Mesenchymal stem cell (in vitro differentiated cells and primary cell): Measurements from ENCODE around the gene WBP2.

Experiments
- DNase-seq: peaks from one replicate; pipeline ENCODE4 v3.0.0-alpha.2; 2013
- H2AFZ ChIP-seq: one replicate; pipeline ENCODE4 v1.6.1; 2013; ENCODE audit warnings: low read depth, mild to moderate bottlenecking, control low read depth, inconsistent platforms, low read length, moderate library complexity
- H2AK5ac ChIP-seq: 2 replicates; pipeline ENCODE4 v1.6.1; 2013; ENCODE audit warnings: low read length, moderate library complexity, mild to moderate bottlenecking, inconsistent platforms; ENCODE audit not compliant: severe bottlenecking
- H2BK120ac ChIP-seq: one replicate; pipeline ENCODE4 v1.6.1; 2013; ENCODE audit warnings: low read depth, mild to moderate bottlenecking, inconsistent platforms, low read length, moderate library complexity
- H2BK12ac ChIP-seq, 2 experiments: one replicate each; pipeline ENCODE4 v1.6.1; 2013; ENCODE audit warnings: inconsistent platforms in 2 of 2, low read length in 2 of 2, mild to moderate bottlenecking in 2 of 2, moderate library complexity in 2 of 2, control low read depth in 1 of 2
- H2BK15ac ChIP-seq: one replicate; pipeline ENCODE4 v1.6.1; 2013; ENCODE audit warnings: mild to moderate bottlenecking, low read depth, inconsistent platforms; ENCODE audit not compliant: poor library complexity, severe bottlenecking
- H2BK5ac ChIP-seq: 2 replicates; pipeline ENCODE4 v1.6.1; 2013; ENCODE audit warnings: low read depth, mild to moderate bottlenecking, low read length, control low read depth, inconsistent platforms; ENCODE audit not compliant: poor library complexity, severe bottlenecking
- H3K14ac ChIP-seq, 2 experiments: one replicate each; pipeline ENCODE4 v1.6.1; 2013; ENCODE audit warnings: inconsistent platforms in 2 of 2, low read length in 2 of 2, control low read depth in 1 of 2, mild to moderate bottlenecking in 1 of 2, moderate library complexity in 1 of 2
- H3K18ac ChIP-seq, 2 experiments: one replicate each; pipeline ENCODE4 v1.6.1; 2013; ENCODE audit warnings: inconsistent platforms in 2 of 2, low read length in 2 of 2, control low read depth in 1 of 2, low read depth in 1 of 2, mild to moderate bottlenecking in 1 of 2
- H3K23ac ChIP-seq, 2 experiments: one replicate each; pipeline ENCODE4 v1.6.1; 2013; ENCODE audit warnings: inconsistent platforms in 2 of 2, low read length in 2 of 2, mild to moderate bottlenecking in 2 of 2, moderate library complexity in 2 of 2, control low read depth in 1 of 2
- H3K27ac ChIP-seq: 2 replicates; pipeline ENCODE4 v1.5.1; 2013; ENCODE audit warnings: mild to moderate bottlenecking, moderate library complexity, low read length, control low read depth, inconsistent platforms; ENCODE audit not compliant: poor library complexity, severe bottlenecking
- H3K27me3 ChIP-seq, 2 experiments: 2 replicates each; pipeline versions ENCODE4 v1.6.1 to v1.7.0; 2013; ENCODE audit warnings: low read length in 2 of 2, mild to moderate bottlenecking in 2 of 2, moderate library complexity in 2 of 2, control low read depth in 1 of 2, inconsistent platforms in 1 of 2; ENCODE audit not compliant: control insufficient read depth in 1 of 2, insufficient read depth in 1 of 2
- H3K36me3 ChIP-seq, 2 experiments: 2 replicates each; pipeline versions ENCODE4 v1.6.1 to v1.7.0; 2013; ENCODE audit warnings: low read length in 2 of 2, control low read depth in 1 of 2, inconsistent platforms in 1 of 2, low read depth in 1 of 2, mild to moderate bottlenecking in 1 of 2; ENCODE audit not compliant: insufficient read depth in 2 of 2, control insufficient read depth in 1 of 2
- H3K4ac ChIP-seq, 2 experiments: one replicate each; pipeline ENCODE4 v1.6.1; 2013; ENCODE audit warnings: inconsistent platforms in 2 of 2, low read length in 2 of 2, mild to moderate bottlenecking in 2 of 2, moderate library complexity in 2 of 2, control low read depth in 1 of 2, low read depth in 1 of 2
- H3K4me1 ChIP-seq: 2 replicates; pipeline ENCODE4 v1.6.1; 2013; ENCODE audit warnings: low read depth, low read length, control low read depth; ENCODE audit not compliant: control insufficient read depth, insufficient read depth
- H3K4me2 ChIP-seq: 2 replicates; pipeline ENCODE4 v1.6.1; 2013; ENCODE audit warnings: low read length, mild to moderate bottlenecking, inconsistent platforms; ENCODE audit not compliant: poor library complexity, severe bottlenecking
- H3K4me3 ChIP-seq, 2 experiments: 2 replicates each; pipeline versions ENCODE4 v1.5.1 to v1.7.0; 2013; ENCODE audit warnings: low read length in 2 of 2, mild to moderate bottlenecking in 2 of 2, control low read depth in 1 of 2, low read depth in 1 of 2; ENCODE audit not compliant: insufficient read depth in 1 of 2
- H3K79me1 ChIP-seq: replicated peaks from 2 replicates; pipeline ENCODE4 v1.6.1; 2013; ENCODE audit warnings: mild to moderate bottlenecking, control low read depth, low read length, inconsistent platforms; ENCODE audit not compliant: poor library complexity, severe bottlenecking
- H3K9ac ChIP-seq: 2 replicates; pipeline ENCODE4 v1.7.0; 2013; ENCODE audit warnings: mild to moderate bottlenecking, low read length, moderate library complexity
- H3K9me3 ChIP-seq: 2 replicates; pipeline ENCODE4 v1.7.0; 2013; ENCODE audit warnings: mild to moderate bottlenecking, low read length; ENCODE audit not compliant: control insufficient read depth
- H4K8ac ChIP-seq: one replicate; pipeline ENCODE4 v1.6.1; 2013; ENCODE audit warnings: inconsistent platforms, mild to moderate bottlenecking, low read length, moderate library complexity
- H4K91ac ChIP-seq: one replicate; pipeline ENCODE4 v1.6.1; 2013; ENCODE audit warnings: mild to moderate bottlenecking, low read length, inconsistent platforms
- WGBS: methylation state at CpG from one replicate; pipeline ENCODE4 v1.1.7; 2013; ENCODE audit warnings: mixed read lengths; 5-methylcytosine and 5-hydroxymethylcytosine counted together

The WBP2 gene

GRCh38 chr17:75826561-75827307 is 28.4 kb downstream of the WBP2 start:
- H2BK120ac ChIP-seq: no peak overlapping the region
- no peak overlapping the region for H3K18ac ChIP-seq
- peaks cover 21% of the 10 kb centered on the region for H3K4me1 ChIP-seq
- H3K9ac ChIP-seq: peak overlapping the region; percentile 67
- no peak overlapping the region for H4K8ac ChIP-seq
- H3K14ac ChIP-seq: no peak overlapping the region
- no peak overlapping the region for H4K91ac ChIP-seq
- H3K9me3 ChIP-seq: no peaks in the 10 kb centered on the region
- no peak overlapping the region for H3K23ac ChIP-seq
- H3K27me3 ChIP-seq: no peaks in the 10 kb centered on the region
- no peak overlapping the region for H2BK12ac ChIP-seq
- H3K36me3 ChIP-seq: peaks cover 36 to 57% of the 10 kb centered on the region in 2 experiments
- H3K4ac ChIP-seq: no peak overlapping the region
- no peak overlapping the region for H2AK5ac ChIP-seq
- H3K79me1 ChIP-seq: peaks cover 5% of the 10 kb centered on the region
- H3K4me2 ChIP-seq: no peak overlapping the region
- H2BK15ac ChIP-seq: no peak overlapping the region
- DNase-seq: no peak
- no peak overlapping the region for H2BK5ac ChIP-seq
- no peak overlapping the region for H3K4me3 ChIP-seq
- no peak overlapping the region for H2AFZ ChIP-seq
- 86% methylated on average over 14 of the region's 14 CpGs for WGBS
- H3K27ac ChIP-seq: no peak overlapping the region

- Histone ChIP-seq H2BK5ac (no peak overlapping the region), H2AK5ac (no peak overlapping the region), H4K8ac (no peak overlapping the region), H3K27ac (no peak overlapping the region), H3K4ac (no peak overlapping the region), H3K36me3 (peaks cover 45 to 66% of the 10 kb centered on the region in 2 experiments), H3K14ac (no peak overlapping the region), H3K9ac (no peak overlapping the region), H3K79me1 (peaks cover 7% of the 10 kb centered on the region), H2AFZ (no peak overlapping the region), H3K4me2 (no peak overlapping the region), H3K9me3 (no peaks in the 10 kb centered on the region), H2BK15ac (no peak overlapping the region), H3K4me1 (peaks cover 21% of the 10 kb centered on the region), H2BK12ac (no peak overlapping the region), H2BK120ac (no peak overlapping the region), H4K91ac (no peak overlapping the region), H3K4me3 (no peak overlapping the region), H3K27me3 (no peaks in the 10 kb centered on the region), H3K18ac (no peak overlapping the region), H3K23ac (no peak overlapping the region)
- 95% methylated on average over 12 of the region's 12 CpGs for WGBS
- no peak for DNase-seq
Observed at GRCh38 chr17:75825748-75826370, 29.3 kb downstream of the WBP2 start.

- no peak overlapping the region for H3K14ac ChIP-seq
- DNase-seq: no peak
- peaks cover 52 to 69% of the 10 kb centered on the region in 2 experiments for H3K36me3 ChIP-seq
- no peak overlapping the region for H3K27ac ChIP-seq
- no peaks in the 10 kb centered on the region for H3K9me3 ChIP-seq
- H4K91ac ChIP-seq: no peak overlapping the region
- H3K4me2 ChIP-seq: no peak overlapping the region
- no peak overlapping the region for H3K4ac ChIP-seq
- H2BK5ac ChIP-seq: no peak overlapping the region
- H2BK12ac ChIP-seq: no peak overlapping the region
- no peak overlapping the region for H2BK15ac ChIP-seq
- no peak overlapping the region for H4K8ac ChIP-seq
- peaks cover 21% of the 10 kb centered on the region for H3K4me1 ChIP-seq
- no peak overlapping the region for H2AK5ac ChIP-seq
- no peak overlapping the region for H3K9ac ChIP-seq
- peaks cover 7% of the 10 kb centered on the region for H3K79me1 ChIP-seq
- no peak overlapping the region for H3K23ac ChIP-seq
- no peak overlapping the region for H2BK120ac ChIP-seq
- H3K4me3 ChIP-seq: no peak overlapping the region
- H3K27me3 ChIP-seq: no peaks in the 10 kb centered on the region
- H2AFZ ChIP-seq: no peak overlapping the region
- H3K18ac ChIP-seq: no peak overlapping the region
- WGBS: 96% methylated on average over 13 of the region's 13 CpGs
Observed at GRCh38 chr17:75825149-75825552, 30.0 kb downstream of the WBP2 start.

- H4K8ac ChIP-seq: no peak overlapping the region
Observed at GRCh38 chr17:75824666-75825065, 30.5 kb downstream of the WBP2 start.

More at GRCh38 chr17:75824666-75825065, 30.5 kb downstream of the WBP2 start:
- no peak overlapping the region for H2BK5ac ChIP-seq
- no peak overlapping the region for H2BK120ac ChIP-seq
- H4K91ac ChIP-seq: no peak overlapping the region
- no peak overlapping the region for H3K18ac ChIP-seq
- H3K27me3 ChIP-seq: no peaks in the 10 kb centered on the region
- H3K9me3 ChIP-seq: no peaks in the 10 kb centered on the region
- no peak for DNase-seq
- H3K4me3 ChIP-seq: no peak overlapping the region
- no CpG with 5 or more reads among the region's 2 CpGs for WGBS
- peaks cover 57 to 74% of the 10 kb centered on the region in 2 experiments for H3K36me3 ChIP-seq
- H3K4ac ChIP-seq: no peak overlapping the region
- no peak overlapping the region for H2AK5ac ChIP-seq
- H3K23ac ChIP-seq: no peak overlapping the region
- H3K4me2 ChIP-seq: no peak overlapping the region
- H2BK12ac ChIP-seq: no peak overlapping the region
- no peak overlapping the region for H2BK15ac ChIP-seq
- peaks cover 21% of the 10 kb centered on the region for H3K4me1 ChIP-seq
- H2AFZ ChIP-seq: no peak overlapping the region
- peaks cover 7% of the 10 kb centered on the region for H3K79me1 ChIP-seq
- peak overlapping the region; percentile 43 for H3K9ac ChIP-seq
- no peak overlapping the region for H3K14ac ChIP-seq
- H3K27ac ChIP-seq: no peak overlapping the region
